Measurements from ENCODE around the gene ANKS1B.

ANKS1B gene

GRCh38 chr12:99984271-99985128 lies at the start of gene ANKS1B:
Gene ANKS1B, minus strand, starts transcription at chr12:99984936. Its CDS starts 699 bp downstream, at chr12:99984237.
- TF ChIP-seq, protein P1, sequence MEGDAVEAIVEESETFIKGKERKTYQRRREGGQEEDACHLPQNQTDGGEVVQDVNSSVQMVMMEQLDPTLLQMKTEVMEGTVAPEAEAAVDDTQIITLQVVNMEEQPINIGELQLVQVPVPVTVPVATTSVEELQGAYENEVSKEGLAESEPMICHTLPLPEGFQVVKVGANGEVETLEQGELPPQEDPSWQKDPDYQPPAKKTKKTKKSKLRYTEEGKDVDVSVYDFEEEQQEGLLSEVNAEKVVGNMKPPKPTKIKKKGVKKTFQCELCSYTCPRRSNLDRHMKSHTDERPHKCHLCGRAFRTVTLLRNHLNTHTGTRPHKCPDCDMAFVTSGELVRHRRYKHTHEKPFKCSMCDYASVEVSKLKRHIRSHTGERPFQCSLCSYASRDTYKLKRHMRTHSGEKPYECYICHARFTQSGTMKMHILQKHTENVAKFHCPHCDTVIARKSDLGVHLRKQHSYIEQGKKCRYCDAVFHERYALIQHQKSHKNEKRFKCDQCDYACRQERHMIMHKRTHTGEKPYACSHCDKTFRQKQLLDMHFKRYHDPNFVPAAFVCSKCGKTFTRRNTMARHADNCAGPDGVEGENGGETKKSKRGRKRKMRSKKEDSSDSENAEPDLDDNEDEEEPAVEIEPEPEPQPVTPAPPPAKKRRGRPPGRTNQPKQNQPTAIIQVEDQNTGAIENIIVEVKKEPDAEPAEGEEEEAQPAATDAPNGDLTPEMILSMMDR (IDR thresholded peaks at IDR 0.05; ENCODE audit: low read depth, low read length): no peak
- Histone ChIP-seq H3K36me3 (no peaks in the 10 kb centered on the region), H3K9me3 (ENCODE audit: severe bottlenecking) (no peaks in the 10 kb centered on the region), H3K27me3 (ENCODE audit: insufficient read depth, low read depth, severe bottlenecking) (no peaks in the 10 kb centered on the region), H3K4me3 (ENCODE audit: low read depth, low read length) (peak within 1 kb of the TSS; percentile 96), H3K27ac (peak within 1 kb of the TSS; percentile 64)
- DNase-seq: peak; percentile 86

- H3K4me3 ChIP-seq (ENCODE audit: low read depth, low read length): no peak overlapping the region
- H3K36me3 ChIP-seq: no peaks in the 10 kb centered on the region; the same call in 1 of the 2 replicates
- no peaks in the 10 kb centered on the region for H3K9me3 ChIP-seq (ENCODE audit: severe bottlenecking)
- DNase-seq: no peak
- no peak overlapping the region for H3K27ac ChIP-seq
- no peaks in the 10 kb centered on the region for H3K27me3 ChIP-seq (ENCODE audit: insufficient read depth, low read depth, severe bottlenecking)
- TF ChIP-seq, protein P1 (IDR thresholded peaks at IDR 0.05; ENCODE audit: low read depth, low read length): no peak
Measured at GRCh38 chr12:100031836-100032235, 47.1 kb upstream of the ANKS1B start.

DNA sequence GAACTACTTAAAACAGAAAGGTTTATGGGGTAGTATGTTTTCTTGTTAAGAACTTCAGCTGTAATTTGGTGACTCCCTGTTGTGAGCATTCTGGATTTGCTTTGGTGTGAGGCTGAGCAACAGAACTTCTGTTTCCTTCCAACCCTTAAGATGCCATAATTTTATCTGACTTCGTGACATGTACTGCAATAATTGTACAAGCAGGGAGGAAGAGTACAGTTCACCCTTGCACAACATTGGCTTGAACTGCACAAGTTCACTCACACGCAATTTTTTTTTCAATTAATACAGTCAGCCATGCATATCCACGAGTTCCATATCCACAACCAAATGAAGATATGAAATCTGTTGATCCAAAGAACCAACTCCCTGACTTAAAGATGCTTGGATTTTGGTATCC lies 42.9 kb upstream of the ANKS1B start:
- Histone ChIP-seq H3K27ac (no peak overlapping the region), H3K27me3 (ENCODE audit: insufficient read depth, low read depth, severe bottlenecking) (no peaks in the 10 kb centered on the region), H3K9me3 (ENCODE audit: severe bottlenecking) (no peaks in the 10 kb centered on the region), H3K4me3 (ENCODE audit: low read depth, low read length) (no peak overlapping the region), H3K36me3 (no peaks in the 10 kb centered on the region)
- no peak for DNase-seq
- TF ChIP-seq, protein P1 (IDR thresholded peaks at IDR 0.05; ENCODE audit: low read depth, low read length): no peak

GRCh38 chr12:100026241-100026640 lies 41.5 kb upstream of the ANKS1B start:
- Histone ChIP-seq H3K27me3 (ENCODE audit: insufficient read depth, low read depth, severe bottlenecking) (no peaks in the 10 kb centered on the region), H3K4me3 (ENCODE audit: low read depth, low read length) (no peak overlapping the region), H3K9me3 (ENCODE audit: severe bottlenecking) (no peaks in the 10 kb centered on the region), H3K36me3 (no peaks in the 10 kb centered on the region), H3K27ac (no peak overlapping the region)
- TF ChIP-seq, protein P1 (IDR thresholded peaks at IDR 0.05; ENCODE audit: low read depth, low read length): no peak
- DNase-seq: no peak

DNA sequence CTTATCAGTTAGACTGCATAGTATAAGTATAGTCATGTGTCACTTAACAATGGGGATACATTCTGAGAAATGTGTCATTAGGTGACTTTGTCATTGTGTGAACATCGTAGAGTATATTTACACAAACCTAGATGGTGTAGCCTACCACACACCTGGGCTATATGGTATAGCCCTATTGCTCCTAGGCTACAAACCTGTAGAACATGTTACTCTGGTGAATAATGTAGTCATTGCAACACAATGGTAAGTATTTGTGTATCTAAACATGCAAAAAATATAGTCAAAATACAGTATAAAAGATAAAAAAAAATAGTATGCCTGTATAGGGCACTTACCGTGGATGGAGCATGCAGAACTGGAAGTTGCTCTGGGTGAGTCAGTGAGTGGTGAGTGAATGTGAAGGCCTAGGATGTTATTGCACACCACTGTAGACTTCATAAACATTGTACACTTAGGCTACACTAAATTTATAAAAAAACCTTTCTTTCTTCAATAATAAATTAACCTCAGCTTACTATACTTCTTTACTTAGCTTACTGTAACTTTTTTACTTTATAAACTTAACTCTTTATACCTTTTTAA lies 40.3 kb upstream of the ANKS1B start:
- no peak for DNase-seq
- Histone ChIP-seq H3K27ac (no peak overlapping the region), H3K9me3 (ENCODE audit: severe bottlenecking) (no peaks in the 10 kb centered on the region), H3K36me3 (no peaks in the 10 kb centered on the region), H3K4me3 (ENCODE audit: low read depth, low read length) (no peak overlapping the region), H3K27me3 (ENCODE audit: insufficient read depth, low read depth, severe bottlenecking) (no peaks in the 10 kb centered on the region)
- TF ChIP-seq, protein P1 (IDR thresholded peaks at IDR 0.05; ENCODE audit: low read depth, low read length): no peak
